LNCaP clone FGC (cell line): ENCODE measurements around the gene CHEK1.

Experiments used
- DNase-seq: peaks from one replicate; pipeline ENCODE4 v3.0.0-alpha.2; 2011; ENCODE audit warnings: low read depth
- H3K4me3 ChIP-seq: 2 replicates; pipeline ENCODE4 v1.5.1; 2011; ENCODE audit warnings: mild to moderate bottlenecking, low read depth, low read length, control low read depth
- CTCF ChIP-seq: IDR thresholded peaks from 2 replicates; pipeline ENCODE4 v1.5.1; 2012; ENCODE audit warnings: mild to moderate bottlenecking; ENCODE audit not compliant: control insufficient read depth, insufficient read depth; ENCODE audit errors: extremely low read depth

CHEK1 gene

GRCh38 chr11:125675196-125675595, 50.2 kb downstream of the CHEK1 start:
- no peak for DNase-seq
- no peak for TF ChIP-seq CTCF

GRCh38 chr11:125679397-125679796, 54.4 kb downstream of the CHEK1 start:
- TF ChIP-seq CTCF: peak; percentile 18; the same call in 1 of the 2 replicates
- no peak overlapping the region for H3K4me3 ChIP-seq
- DNase-seq: no peak

More at GRCh38 chr11:125675196-125675595, 50.2 kb downstream of the CHEK1 start:
- H3K4me3 ChIP-seq: no peak overlapping the region

- no peak for TF ChIP-seq CTCF
- H3K4me3 ChIP-seq: no peak overlapping the region
- DNase-seq: no peak
These were observed 54.9 kb downstream of the CHEK1 start for GRCh38 chr11:125679837-125680236.

DNA sequence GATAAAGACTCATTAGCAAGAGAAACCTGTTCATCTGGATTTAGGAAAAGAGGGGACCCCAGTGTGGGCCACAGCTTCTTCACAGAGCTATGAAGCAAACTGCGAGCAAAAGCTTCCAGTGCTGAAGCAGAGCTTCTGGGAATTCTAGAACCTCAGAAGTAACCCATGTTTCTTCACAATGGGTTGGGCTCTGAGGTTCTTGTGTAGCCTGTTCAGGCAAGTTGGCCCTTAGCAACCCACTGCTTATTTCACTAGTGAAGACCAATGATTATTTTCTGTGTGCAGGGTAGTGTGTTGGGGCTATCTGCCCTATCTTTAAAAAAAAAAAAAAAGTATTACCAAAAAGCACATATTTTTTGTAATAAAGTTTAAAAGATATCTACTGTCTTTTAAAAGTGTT, 55.8 kb downstream of the CHEK1 start, which contains the start of gene ACRV1:
Gene ACRV1 (minus strand): TSS at position 101 of the 400 bp plus-strand sequence. CDS start 67 bp downstream, at position 34.
- no peak for DNase-seq
- TF ChIP-seq CTCF: no peak
- H3K4me3 ChIP-seq: no peak within 1 kb of the TSS

DNA sequence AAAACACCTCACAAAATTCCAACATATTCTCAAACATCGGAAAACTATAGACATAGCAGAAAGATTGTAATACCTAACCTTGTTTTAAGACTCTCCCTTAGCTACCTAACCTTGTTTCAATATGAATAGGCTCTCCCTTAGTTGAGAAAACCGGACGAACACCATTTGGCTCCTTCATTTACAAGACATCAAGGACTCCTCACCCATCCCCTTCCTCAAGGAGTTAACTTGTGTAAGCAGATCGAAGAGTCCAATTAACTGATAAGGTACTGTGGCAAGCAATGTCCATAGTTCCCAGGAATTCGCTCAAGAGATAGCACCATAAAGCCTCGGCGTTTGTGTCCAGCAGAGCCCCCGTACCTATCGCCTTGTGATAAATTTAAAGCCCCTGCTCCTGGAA, 60.3 kb downstream of the CHEK1 start:
- no peak overlapping the region for H3K4me3 ChIP-seq
- TF ChIP-seq CTCF: no peak
- no peak for DNase-seq

DNA sequence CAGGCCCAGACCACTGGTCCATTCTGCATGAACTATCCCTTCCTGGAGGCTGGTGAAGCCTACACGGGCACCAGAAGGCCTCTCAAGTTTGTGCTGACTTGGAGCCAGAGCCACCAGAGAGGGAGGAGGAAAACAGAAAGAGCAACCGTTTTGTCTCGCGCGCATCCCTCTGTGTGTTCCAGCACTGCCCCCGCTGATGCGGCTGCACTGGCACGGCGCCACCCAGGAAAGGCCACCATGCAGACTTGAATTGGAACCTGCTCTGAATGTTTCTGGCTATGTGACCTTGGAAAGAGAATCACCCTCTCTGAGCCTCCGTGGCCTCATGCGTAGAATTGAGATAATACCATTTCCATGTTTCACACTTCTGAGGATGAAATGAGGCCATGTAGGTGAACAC, 63.1 kb downstream of the CHEK1 start:
- no peak for TF ChIP-seq CTCF
- DNase-seq: no peak
- no peak overlapping the region for H3K4me3 ChIP-seq

DNA sequence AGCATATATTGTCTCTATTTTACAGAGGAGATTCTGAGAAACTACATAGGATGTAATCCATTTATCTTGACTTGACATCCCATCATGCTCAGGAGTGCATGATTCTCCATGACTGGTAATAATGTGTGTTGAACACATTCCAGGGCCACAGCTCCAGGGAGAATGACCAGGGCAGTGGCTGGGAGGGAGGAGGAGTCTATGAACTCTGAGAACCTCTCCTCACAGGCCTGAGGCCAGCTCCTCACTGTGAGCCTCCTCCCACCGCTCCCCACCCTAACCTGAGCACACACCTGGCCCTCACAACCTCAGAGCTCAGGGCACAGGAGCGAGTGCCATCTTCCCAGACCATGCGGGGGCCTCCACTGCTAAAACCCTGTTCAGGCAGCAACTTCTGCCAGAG, 63.7 kb downstream of the CHEK1 start:
- no peak for DNase-seq
- H3K4me3 ChIP-seq: no peak overlapping the region
- TF ChIP-seq CTCF: no peak
